Spleen (tissue), 7 donors: ENCODE measurements around the gene FOXO6.

ENCODE experiments used
- CTCF ChIP-seq, 11 experiments: fragments of 200-600 bp in 7 of 11; fragments of 450-650 bp in 4 of 11; sonication (generic) in 4 of 11; IDR thresholded peaks in 8 of 11; conservative IDR thresholded peaks in 3 of 11; 1 replicate in 7 of 11; 2 replicates in 4 of 11; pipeline versions ENCODE4 v1.4.0 to v1.8.0; 2016 to 2021; ENCODE audit warnings: antibody characterized with exemption in 11 of 11, inconsistent platforms in 4 of 11, mild to moderate bottlenecking in 1 of 11
- POLR2A ChIP-seq, 3 donors: fragments of 450-650 bp; IDR thresholded peaks; one replicate each; pipeline ENCODE4 v1.5.1; 2017; ENCODE audit warnings: antibody characterized with exemption in 3 of 3, mild to moderate bottlenecking in 1 of 3
- POLR2AphosphoS5 ChIP-seq, 3 donors: sonication (generic); formaldehyde crosslinking; IDR thresholded peaks; one replicate each; pipeline ENCODE4 v1.5.1; 2017; ENCODE audit warnings: antibody characterized with exemption in 3 of 3
- donor health status: DM: no; HTN: no; CAD: no; lungs with moderate emphysema.
- donor health status: DM: no; HTN: no; CAD: no.
- donor health status: DM: no; HTN: no; CAD: no.

- TF ChIP-seq POLR2A (IDR thresholded peaks at IDR 0.05) (no peak), CTCF (IDR thresholded peaks at IDR 0.05 in 8 of 11, conservative IDR thresholded peaks at IDR 0.05 in 3 of 11) (no peak), POLR2AphosphoS5 (IDR thresholded peaks at IDR 0.05) (no peak)
Observed at GRCh38 chr1:41343790-41344699, 17.2 kb upstream of the FOXO6 start.
